ENCODE data around the gene CDH4. TPM values are rescaled to one million over a fixed set of nuclear protein-coding genes. Genes with fewer than 3 reads are reported as not detected.

Gene CDH4
- total and polyA plus RNA-seq, 2 of the 4 experiments (the other 2 are of a cell fraction), result 1.6 to 3.5 TPM

DNA sequence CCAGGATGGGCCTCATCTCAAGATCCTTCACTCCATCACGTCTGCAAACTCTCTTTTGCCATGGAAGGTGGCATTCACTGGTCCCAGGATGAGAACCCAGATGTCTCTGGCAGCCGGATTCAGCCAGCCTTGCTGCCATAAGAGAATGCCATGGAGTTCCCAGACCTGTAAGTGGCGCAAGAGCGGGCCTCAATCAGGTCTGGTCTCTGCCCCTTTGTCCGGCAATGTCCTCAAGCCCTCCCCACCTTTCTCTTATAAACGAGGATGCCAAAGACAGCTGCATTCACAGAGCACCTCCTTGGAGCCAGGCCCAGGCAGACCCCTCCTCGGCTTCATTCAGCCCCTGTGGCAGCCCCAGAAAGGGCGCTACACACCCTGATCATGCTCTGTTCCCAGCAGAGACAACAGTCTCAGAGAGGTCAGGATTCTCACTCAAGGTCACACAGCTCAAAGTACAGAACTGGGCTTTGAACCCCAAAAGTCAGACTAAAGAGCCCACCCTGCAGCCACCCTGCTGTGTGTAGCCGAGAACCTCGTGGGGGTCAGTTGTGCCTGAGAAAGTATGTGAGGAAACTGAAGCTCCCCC is 549.9 kb downstream of the CDH4 start:
- POLR2A ChIA-PET (ENCODE audit: unreplicated experiment), result no interaction called here
- Histone ChIP-seq H2BK120ac (ENCODE audit: low read depth, low read length) (no peak overlapping the region), H3K4me2 (ENCODE audit: low read depth, low read length) (no peak overlapping the region), H2BK20ac (ENCODE audit: low read depth, low read length) (no peak overlapping the region), H3K23ac (ENCODE audit: low read depth, low read length) (no peak overlapping the region), H3K27ac (ENCODE audit: insufficient read depth, low read length) (no peak overlapping the region), H3K18ac (ENCODE audit: low read depth, low read length) (no peak overlapping the region), H3K4ac (ENCODE audit: low read depth, low read length) (no peak overlapping the region), H4K5ac (ENCODE audit: low read depth, low read length) (no peak overlapping the region), H3K9ac (ENCODE audit: low read depth, low read length) (no peak overlapping the region), H2AK5ac (ENCODE audit: low read depth, low read length) (no peak overlapping the region), H3K4me1 (ENCODE audit: control insufficient read depth, insufficient read depth, low read length) (no peaks in the 10 kb centered on the region), H2BK5ac (ENCODE audit: low read depth, low read length, poor library complexity, severe bottlenecking) (no peak overlapping the region), H3K27me3 (ENCODE audit: control insufficient read depth, insufficient read depth, low read length) (peaks cover 9% of the 10 kb centered on the region; the same call in 1 of the 2 replicates), H3K56ac (ENCODE audit: extremely low read depth, insufficient read depth, low read length) (no peak overlapping the region), H3K9me3 (ENCODE audit: control insufficient read depth, insufficient read depth, low read length) (no peaks in the 10 kb centered on the region), H3K4me3 (ENCODE audit: insufficient read depth, low read depth, low read length) (no peak overlapping the region), H3K9me1 (ENCODE audit: insufficient read depth, low read length) (no peaks in the 10 kb centered on the region), H2BK15ac (ENCODE audit: low read depth, low read length) (no peak overlapping the region), H4K91ac (ENCODE audit: insufficient read depth, low read depth, low read length) (no peak overlapping the region), H4K20me1 (ENCODE audit: insufficient read depth, low read length) (no peaks in the 10 kb centered on the region), H4K8ac (ENCODE audit: low read depth in 2 of 2, low read length in 2 of 2) (no peak overlapping the region), H3K79me1 (ENCODE audit: low read depth in 1 of 2, low read length in 2 of 2) (no peaks in the 10 kb centered on the region), H3K36me3 (ENCODE audit: control insufficient read depth, insufficient read depth, low read length) (no peaks in the 10 kb centered on the region), H2AFZ (replicated peaks; ENCODE audit: low read length, poor library complexity) (no peak overlapping the region), H3K14ac (replicated peaks; ENCODE audit: low read depth, low read length) (no peak overlapping the region), H2AK9ac (replicated peaks; ENCODE audit: low read depth, low read length, poor library complexity) (no peak overlapping the region)
- dilution Hi-C loops (cut with HindIII; ENCODE audit: low sequenced_read_pairs, unreplicated experiment), result no loop called here
- TF ChIP-seq, protein P1, sequence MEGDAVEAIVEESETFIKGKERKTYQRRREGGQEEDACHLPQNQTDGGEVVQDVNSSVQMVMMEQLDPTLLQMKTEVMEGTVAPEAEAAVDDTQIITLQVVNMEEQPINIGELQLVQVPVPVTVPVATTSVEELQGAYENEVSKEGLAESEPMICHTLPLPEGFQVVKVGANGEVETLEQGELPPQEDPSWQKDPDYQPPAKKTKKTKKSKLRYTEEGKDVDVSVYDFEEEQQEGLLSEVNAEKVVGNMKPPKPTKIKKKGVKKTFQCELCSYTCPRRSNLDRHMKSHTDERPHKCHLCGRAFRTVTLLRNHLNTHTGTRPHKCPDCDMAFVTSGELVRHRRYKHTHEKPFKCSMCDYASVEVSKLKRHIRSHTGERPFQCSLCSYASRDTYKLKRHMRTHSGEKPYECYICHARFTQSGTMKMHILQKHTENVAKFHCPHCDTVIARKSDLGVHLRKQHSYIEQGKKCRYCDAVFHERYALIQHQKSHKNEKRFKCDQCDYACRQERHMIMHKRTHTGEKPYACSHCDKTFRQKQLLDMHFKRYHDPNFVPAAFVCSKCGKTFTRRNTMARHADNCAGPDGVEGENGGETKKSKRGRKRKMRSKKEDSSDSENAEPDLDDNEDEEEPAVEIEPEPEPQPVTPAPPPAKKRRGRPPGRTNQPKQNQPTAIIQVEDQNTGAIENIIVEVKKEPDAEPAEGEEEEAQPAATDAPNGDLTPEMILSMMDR (conservative IDR thresholded peaks at IDR 0.05; ENCODE audit: low read depth, low read length), result no peak
- TF ChIP-seq RFX5 (IDR thresholded peaks at IDR 0.05; ENCODE audit: low read depth, low read length) (no peak), SMC3 (IDR thresholded peaks at IDR 0.05; ENCODE audit: low read depth, low read length) (no peak), MXI1 (IDR thresholded peaks at IDR 0.05; ENCODE audit: borderline replicate concordance, low read depth, low read length) (no peak), BHLHE40 (IDR thresholded peaks at IDR 0.05; ENCODE audit: low read depth, low read length) (no peak), NFE2L2 (IDR thresholded peaks at IDR 0.05; ENCODE audit: low read depth, low read length) (no peak)
- DNase-seq, result no peak
- no TSS peak for BruUV-seq (replicated peaks)
- 68% methylated on average over 6 of the region's 10 CpGs; no CpG with 5 or more reads in 1 of the 2 experiments for WGBS, 2 experiments (ENCODE audit: extremely low coverage in 2 of 2, insufficient read length in 1 of 2)
- CTCF ChIA-PET, result no interaction called here
- ATAC-seq (ENCODE audit: low read depth), result no peak
- intact Hi-C loops (cut with micrococcal nuclease), result no loop called here
- in situ Hi-C loops (cut with MboI; ENCODE audit: low sequenced_read_pairs), result no loop called here

Data from IMR-90 (cell line).